Tongue (tissue), 2 donors: ENCODE results near the gene CASZ1. TPM values are rescaled to one million over a fixed set of nuclear protein-coding genes. Genes with fewer than 3 reads are reported as not detected.

Experiments
- DNase-seq: peaks from one replicate; pipeline ENCODE4 v3.0.0-alpha.2; 2015
- total RNA-seq: library from RNA; depleted of rRNA; stranded (reverse); fragments of >200 nt; gene quantifications from one replicate; pipeline ENCODE4 v1.2.3, GENCODE V29; 2014

CASZ1 gene
- total RNA-seq, 1 donor from 2014 or later = 20.9 TPM

DNA sequence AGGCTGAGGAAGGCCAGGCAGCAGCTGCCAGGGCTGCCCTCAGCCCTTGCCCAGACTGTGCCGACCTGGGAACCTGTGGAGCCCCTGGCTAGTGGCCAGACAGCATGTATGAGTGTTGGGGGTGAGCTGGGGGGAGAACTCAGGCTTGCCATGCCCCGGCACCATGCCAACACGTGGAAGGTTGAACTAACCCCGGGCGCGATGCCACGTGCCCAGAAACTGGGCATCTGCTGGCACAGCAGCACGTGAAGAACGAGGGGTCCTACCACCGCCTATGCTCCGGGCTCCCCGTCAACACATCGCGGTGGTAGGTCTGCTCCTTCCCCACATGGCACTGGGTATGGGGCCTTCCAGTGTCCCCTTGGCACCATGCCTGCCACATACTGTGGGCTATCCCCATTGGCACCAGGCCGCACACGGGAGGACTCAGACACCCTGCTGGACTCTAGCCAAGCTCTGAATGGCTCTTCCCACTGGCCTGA is 68.7 kb downstream of the CASZ1 start:
- DNase-seq = peak; percentile 61

DNA sequence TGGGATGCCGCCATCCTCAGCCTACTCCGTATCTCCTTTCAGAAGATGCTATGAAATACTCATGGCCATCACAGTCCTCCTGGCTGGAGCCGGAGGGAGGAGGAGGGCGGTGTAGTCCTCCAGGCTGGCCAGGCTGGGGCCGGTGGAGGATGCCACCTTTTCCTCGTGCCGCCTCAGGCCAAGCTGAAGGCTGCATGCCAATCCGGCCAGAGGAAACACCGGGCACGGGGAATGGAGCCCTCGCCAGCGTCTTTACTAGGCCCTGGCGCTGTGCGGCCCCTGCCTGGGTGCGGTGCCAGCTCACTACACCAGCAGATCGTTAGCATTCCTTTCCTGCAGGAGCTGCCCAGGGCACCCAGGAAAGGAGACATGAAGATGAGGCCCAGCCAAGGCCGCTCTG is 70.1 kb downstream of the CASZ1 start:
- DNase-seq = no peak

DNA sequence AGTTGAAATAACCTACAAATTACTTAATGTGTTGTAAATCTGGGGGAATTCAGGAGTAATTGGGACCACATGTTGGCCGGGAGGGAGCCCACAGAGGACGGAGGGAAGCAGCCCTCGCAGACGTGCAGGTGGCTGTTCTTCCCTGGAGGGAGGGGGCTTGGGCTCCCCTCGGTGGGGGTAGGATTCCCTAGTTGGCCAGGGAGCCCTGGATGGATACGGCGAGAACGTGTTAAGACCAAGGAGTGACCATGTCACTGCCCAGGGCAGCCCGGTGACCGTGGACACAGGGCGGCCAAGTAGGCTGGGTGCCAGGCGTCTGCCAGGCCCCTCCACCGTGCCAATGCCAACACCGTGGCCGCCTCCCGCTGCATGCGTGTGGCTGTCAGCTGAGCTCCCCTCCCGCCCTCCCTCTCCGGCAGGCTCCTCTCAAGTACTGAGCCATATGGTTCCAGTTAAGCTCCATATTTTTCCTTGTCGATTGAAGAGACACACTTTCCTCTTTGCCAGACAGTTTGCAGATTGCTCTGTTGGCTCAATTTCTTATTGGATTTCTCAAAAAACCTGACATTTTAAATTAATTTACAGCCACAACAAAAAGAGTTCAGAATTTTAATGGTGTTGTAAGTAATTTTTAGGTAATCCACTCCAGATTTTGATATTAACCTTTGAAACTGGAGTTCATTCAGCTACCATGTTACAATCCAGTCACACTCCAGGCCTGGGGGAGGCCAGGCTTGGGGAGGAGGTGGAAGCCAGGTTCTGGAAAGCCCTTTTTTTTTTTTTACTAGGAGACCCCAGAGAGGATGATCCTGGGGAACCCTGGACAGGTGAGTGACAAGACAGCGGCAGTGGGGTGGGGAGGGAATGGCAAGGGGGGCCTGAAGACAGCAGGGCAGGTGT is 71.2 kb downstream of the CASZ1 start:
- peak; percentile 91 for DNase-seq

DNA sequence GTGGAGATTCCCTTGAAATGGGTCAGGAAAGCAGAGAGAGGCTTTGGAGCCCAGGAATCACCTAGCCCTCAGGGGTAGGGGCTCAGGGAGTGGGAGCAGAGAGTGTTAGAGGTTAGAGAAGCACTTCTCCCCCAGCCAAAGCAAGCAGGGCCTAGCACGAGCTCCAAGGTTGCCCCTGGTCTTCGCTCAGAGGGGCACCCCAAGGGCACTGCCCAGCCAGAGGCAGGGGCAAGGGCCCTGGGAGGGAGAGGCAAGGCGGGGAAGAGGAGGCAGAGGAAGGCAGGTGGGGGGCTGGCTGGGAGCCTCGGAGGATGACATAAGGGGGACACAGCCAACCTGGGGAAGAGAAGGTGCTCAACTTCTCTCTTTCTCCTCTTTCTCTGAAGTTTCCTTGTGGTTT is 71.9 kb downstream of the CASZ1 start:
- no peak for DNase-seq

DNA sequence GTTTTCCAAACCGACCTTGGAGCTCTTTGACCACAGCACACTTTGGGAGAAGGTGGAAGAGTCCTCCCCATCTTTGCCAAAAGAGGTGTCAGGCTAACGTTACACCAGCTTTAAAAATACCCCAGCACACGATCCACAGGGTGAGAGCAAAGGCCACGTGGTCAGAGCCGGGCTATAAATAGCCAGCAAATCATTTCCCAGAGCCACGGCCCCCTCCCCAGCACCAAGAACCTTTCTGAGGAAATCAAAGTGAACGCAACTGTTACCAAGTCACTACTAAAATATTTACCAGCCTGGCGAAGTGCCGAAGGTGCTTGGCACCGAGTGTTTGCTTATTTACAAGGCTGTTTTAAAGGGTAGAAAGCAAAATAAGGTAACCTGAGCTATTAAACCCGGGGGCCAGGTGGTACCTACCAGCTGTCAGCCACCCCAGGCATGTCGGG is 72.4 kb downstream of the CASZ1 start:
- peak; percentile 82 for DNase-seq

DNA sequence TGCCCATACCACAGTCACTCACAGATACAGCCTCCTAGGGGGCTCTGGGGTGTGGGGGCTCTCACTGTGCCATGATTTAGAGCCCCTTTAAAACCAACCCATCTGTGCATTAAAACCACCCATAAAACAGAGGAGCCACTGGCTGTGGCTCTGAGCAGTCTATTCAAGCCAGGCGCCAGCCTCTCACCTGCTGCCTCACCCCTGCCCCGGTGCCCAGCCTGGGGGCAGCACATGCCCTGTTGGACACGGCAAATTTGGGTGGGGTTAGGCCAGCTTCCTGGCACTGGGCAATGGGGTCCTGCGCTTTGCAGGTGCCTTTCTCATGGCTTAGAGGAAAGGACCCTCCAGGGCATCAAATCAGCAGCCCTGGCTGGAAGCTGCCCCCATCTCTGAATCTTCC is 73.1 kb downstream of the CASZ1 start:
- DNase-seq = no peak

DNA sequence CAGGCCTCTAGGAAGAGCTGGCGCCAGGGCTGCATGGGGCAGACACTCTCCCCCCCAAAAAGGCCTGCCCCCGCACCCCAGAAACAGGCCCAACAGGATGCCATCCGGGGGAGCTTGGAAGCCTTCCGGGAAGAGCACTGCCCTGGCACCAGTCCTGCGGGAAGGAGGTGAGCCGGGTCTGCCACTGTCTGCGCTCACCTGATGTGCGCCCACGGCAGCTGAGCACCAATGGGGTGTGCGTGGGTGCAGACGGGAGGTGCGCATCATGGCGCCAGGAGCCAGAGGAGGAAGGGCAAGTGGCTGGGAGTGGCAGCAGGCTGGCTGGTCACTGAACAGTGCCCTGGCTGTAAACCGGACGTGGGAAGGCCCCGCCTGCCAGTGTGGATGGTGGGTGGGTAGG is 73.6 kb downstream of the CASZ1 start:
- DNase-seq = no peak

DNA sequence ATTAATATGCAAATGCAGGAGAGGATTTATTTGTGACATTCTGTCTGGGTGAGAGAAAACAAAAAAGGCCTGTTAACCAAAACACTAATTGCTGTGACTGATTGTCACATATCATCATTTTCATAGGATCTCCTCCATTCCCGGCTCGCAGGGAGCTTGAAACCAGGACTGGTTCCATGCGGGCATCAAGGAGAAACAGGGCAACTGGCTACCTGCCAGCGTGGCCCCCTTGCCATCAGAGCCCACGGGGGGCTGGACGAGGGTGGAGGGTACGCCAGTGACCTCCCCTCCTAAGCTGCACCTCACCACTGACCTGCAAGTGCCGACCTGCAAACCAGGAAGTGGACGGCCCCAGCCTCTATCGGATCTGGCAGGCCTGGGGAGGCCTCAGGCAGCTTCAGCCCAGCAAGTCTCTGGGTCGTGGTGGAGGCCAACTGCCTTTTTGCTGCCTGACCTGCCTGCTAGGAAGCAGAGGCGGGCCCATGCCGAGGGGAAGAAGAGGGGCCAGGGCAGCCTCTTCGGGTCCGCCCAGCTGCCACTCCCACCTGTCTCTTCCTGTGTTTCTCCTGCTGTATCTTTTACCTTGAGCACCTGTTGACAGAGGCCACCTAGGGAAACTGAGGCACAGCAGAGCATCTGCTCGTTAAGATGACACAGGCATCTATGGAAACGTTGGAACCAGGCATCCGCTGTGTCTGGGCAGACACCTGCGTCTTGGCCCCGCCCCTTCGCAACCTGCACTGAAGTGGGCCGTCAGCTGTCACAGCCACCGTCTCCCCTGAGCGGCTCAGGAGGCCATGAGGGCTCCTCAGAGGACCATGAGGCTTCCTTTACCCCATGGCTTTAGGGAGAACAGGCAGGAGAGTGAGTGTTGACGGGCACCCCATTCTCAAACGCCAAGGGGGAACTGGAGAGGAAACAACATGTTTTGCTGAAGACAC is 74.8 kb downstream of the CASZ1 start:
- DNase-seq = no peak

DNA sequence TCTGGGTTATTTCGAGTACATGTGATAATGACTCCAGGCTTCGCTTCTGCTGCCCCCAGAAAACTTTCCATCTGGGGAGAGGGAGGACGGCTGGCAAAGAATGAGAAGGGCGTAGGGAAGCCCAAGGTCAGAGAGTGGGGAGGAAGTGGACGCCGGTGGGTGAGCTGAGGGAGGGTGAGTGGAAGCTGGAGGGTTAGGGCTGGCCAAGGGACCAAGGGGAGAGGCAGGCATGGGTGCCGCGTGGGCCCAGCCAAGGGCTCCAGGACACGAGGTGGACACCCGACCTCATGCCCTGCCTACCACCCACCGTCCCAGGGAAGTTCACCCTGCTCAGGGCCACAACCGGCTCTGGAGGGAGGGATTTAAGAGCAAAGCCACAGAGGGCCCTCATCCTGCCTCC is 75.8 kb downstream of the CASZ1 start:
- DNase-seq = no peak

DNA sequence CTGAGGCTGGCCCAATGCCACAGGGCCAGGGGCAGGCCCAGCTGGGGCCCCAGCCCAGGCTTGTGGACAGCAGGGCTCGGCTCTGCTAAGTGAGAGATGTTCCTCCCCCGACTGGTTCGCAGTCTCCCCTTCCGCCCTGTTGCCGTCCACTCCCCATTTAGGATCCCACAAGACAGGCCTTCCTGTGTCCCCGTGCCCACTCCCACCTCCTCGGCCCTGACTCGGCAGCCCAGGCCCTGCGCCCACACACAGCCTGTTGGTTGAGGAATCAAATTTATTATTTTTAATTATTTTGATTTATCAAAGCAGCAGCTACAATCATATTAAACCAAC is 78.4 kb downstream of the CASZ1 start:
- DNase-seq = no peak

DNA sequence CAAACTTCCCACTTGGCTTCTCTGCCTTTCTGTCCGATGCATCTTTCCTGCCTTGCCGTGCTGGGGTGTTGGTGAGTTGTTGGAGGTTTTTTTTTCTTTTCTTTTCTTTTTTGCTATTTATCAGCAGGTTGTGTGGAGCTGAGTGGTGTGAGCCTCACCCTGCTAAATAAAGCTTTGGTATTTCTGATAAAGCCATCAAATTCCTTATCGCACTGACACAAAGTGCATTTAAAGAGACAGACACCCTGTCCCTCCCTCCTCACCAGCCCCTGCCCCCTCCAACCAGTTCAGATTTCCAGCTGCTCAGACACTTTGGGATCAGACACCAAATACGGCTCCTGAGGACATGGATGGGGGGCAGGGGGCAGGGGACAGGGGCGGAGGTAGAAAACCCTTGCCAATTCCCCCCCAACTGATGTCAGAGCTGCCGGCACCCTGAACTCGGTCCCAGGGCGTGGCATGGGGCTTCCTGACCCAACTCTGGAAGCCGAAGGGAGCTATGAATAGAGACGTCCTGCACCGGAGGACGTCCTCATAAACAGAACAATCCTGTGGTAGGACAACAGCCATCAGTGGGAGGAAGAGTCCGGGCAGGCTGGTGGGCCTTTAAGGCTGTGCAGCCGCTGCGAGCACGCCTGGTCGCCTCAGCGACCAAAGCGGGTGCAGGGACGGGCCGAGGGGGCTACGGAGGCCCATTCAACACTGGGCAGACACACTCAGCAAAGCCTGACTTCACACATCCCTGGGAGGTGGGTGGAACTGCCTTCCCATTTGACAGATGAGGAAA is 79.0 kb downstream of the CASZ1 start:
- DNase-seq = no peak

DNA sequence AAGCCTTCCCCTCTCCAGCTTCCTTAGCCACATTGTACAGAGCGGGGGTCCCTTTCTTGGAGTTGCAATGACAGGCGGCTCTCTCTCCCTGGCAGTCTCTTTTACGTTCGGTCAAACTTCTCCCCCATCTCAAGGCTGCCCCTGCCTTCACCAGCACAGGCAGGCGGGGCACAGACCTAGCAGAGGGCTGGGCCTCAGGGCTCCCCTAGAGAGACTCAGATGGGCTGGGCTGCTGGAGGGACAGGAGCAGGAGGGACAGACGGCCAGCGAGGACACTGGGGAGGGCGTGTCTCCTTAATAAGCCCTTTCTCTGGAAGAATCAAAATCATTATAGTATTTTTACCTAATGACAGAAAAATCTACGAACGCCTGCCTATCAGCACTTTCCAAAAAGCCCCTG is 79.6 kb downstream of the CASZ1 start:
- DNase-seq = no peak

DNA sequence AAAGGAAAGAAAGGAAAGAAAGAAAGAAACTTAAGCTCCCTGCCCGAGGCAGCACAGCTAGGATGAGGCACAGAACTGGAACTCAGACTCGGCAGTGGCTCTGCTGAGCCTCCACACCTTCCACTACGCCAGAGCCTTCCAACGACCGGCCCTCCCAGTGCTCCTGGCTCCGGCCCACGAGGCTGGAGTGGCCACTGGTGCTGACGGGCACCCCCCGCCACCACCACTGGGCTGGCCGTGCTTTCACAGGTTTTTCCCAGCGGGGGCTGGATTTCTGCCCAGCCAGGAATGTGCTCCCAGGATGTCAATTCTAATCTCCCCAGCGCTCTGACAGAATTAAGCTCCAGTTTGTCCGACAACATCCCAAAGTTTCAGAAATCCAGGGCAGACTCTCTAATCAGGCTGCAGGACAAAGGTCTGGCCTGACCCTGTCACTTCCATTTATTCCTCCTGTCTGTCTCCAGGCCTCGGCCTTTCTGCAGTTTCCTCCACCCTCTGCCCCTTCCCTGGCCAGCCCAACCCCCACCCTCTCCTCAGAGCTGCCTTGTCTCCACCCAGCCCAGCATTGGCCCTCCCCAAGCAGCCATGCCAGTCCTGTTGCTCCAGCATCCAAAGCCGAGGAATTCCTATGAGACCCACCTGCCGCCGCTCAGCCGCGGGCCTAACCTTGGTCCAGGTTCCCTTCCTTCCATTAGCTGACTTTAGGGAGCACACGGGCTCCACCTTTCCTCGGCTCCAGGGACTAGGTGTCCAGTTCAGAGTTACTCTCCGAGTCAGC is 81.9 kb downstream of the CASZ1 start:
- DNase-seq = no peak

DNA sequence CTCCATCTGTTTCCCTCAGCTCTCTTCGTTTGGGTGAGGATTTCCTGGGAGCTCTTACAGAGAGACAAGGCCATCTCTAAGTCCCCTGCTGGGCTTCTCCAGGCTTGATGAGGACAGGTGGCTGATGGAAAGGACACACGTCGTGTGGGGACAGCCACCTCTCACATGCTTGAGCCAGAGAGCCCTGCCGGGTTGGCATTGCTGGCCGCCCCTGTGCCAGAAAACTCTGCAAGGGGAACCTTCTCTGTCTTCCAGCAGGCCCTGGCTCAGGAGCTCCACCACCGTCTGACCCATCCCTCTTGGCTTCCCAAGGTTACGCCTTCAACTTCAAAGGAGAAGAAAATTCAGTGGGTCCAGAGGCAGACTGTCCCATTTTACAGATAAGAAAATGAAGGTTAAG is 82.8 kb downstream of the CASZ1 start:
- DNase-seq = no peak

DNA sequence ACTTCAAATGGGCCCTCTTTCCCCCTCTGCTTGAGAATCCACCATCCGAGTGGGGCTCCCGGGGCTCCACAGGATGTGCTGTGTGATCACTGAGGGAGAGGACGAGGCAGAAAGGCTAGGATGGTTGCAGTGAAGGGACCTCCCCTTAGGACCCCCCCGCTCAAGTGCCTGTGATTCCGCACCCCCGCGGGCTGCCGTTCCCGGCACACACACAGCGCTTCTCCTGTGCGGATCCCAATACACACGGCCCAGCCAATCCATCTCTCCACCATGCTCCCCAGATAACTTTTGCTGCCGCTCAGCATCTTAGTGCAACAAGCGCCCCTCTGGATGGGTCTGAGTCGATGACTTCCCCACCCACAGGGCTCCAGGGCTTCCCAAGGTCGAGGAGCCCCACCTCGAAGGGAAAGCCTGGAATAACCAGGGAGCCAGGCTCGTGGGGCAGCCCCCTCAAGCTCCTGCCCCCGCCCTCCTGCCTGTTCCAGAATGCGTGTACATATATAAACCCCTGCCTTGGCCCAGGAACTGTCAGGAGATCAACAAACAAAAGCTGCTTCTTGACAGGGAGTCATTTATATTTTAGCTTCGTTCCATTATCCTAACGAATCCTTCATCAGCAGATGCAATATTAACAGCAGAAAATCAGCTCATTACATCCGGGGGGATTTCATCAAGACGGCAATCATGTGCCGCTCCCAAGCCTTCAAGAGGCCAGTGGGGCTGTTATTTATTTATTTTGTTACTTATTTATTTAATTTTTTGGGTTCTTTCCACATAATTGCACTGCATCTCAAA is 83.7 kb downstream of the CASZ1 start:
- no peak for DNase-seq

DNA sequence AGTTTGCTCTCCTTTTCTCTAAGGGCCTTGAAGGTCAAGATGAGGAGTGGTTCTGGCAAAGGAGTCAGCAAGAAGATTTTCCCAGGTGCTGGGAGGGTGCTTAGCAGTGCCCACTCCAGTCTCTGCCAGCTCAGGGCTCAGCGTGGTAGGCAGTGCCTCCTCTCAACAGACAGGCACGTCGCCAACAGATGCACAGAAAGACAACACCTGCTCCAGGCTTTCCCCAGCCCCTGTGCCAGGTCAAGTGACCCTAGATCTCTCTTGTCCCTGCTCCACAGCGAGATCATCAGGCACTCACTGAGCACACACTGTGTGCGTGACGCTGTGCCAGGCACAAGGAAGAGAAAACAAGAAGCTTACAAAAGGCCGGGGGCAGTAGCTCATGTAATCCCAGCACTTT is 86.0 kb downstream of the CASZ1 start:
- DNase-seq = no peak

DNA sequence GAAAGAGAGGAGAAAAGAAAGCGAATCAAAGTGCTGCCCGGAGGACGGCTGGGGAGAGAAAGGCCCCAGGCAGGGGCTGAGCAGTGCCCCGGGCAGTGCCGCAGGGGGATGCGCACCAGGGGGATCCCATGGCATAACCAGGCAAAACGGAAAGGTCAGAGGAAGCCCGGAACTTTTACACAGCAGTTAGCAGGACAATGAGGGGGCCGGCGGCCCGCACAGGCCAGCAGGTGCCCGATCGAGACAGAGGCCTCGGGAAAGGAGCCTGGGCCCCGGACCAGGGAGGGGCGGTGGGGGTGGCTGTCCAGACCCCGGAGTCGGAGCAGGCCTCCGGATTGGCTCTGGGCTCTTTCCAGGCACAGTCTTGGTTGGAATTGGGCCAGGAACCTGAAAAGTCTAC is 86.8 kb downstream of the CASZ1 start:
- DNase-seq = no peak

DNA sequence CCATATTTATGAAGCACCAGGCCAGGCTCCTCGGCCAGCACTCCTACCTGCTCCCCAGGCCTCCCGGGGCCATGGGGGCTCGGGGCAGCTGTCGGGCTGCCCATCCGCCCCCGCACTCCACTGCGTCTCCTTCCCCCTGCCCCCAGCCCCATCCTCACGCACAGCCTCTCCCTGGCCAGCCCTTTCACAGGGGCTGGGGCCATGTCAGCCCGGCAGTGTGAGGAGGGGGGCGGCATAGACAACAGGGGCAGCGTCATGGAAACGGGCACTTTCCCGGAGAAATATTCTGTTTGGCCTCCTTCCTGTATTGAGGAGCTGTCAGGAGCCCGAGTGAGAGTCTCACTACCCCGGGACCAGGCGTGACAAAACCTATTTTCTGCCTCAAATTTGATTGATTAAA is 87.3 kb downstream of the CASZ1 start:
- no peak for DNase-seq

DNA sequence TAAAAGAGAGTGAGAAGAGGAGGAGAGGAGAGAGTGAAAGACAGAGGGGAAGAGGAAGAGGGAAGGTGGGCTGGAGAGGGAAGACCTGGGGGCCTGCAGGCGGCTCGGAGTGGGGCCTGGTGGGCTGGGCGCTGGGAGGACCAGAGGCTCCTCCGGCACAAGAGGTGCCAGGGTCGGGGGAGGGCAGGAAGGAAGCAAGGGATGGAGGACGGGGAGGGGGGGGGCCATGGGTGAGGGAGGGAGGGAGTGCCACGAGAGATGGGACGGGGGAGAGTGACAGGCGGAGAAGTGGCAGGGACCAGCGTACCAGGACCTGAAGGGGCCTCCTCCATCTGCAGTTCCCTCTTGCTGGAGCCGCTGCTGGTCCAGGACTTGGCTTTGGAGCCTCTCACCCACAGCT is 87.7 kb downstream of the CASZ1 start:
- no peak for DNase-seq

DNA sequence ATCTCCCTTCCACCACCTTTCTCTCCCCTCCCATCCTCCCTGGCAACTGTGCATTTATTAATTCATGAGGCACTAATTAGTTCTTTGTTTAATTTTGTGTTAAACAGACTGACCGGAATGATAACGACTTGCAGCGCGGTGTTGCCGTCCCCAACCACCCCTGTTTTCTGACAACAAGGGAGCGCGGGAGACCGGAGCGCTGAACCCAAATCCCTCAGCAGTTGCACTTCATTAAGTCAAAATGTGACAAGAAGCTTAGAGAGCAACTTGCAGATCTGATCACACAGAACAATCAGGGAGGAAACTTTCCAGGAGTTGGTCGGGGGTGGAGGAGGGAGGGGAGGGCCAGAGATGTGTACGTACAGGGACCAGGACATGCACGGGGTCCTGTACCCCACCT is 89.2 kb downstream of the CASZ1 start:
- no peak for DNase-seq
